Tibial nerve (tissue), 4 donors: Measurements from ENCODE around the gene SRP54.

Experiments
- EP300 ChIP-seq, 2 donors: sonication (generic); formaldehyde crosslinking; IDR thresholded peaks; one replicate each; pipeline ENCODE4 v1.6.1; 2017; ENCODE audit warnings: antibody characterized with exemption in 2 of 2, mild to moderate bottlenecking in 1 of 2
- POLR2A ChIP-seq, 2 donors: fragments of 450-650 bp; IDR thresholded peaks; one replicate each; pipeline ENCODE4 v1.6.1; 2017; ENCODE audit warnings: antibody characterized with exemption in 2 of 2, mild to moderate bottlenecking in 2 of 2, moderate library complexity in 2 of 2
- TF ChIP-seq, protein P1 (sequence below), 5 experiments: fragments of 200-600 bp in 3 of 5; fragments of 450-650 bp in 2 of 5; sonication (generic) in 3 of 5; IDR thresholded peaks; one replicate each; pipeline ENCODE4 v1.5.1; 2016 to 2019; ENCODE audit warnings: antibody characterized with exemption in 5 of 5, mild to moderate bottlenecking in 3 of 5, moderate library complexity in 2 of 5

DNA sequence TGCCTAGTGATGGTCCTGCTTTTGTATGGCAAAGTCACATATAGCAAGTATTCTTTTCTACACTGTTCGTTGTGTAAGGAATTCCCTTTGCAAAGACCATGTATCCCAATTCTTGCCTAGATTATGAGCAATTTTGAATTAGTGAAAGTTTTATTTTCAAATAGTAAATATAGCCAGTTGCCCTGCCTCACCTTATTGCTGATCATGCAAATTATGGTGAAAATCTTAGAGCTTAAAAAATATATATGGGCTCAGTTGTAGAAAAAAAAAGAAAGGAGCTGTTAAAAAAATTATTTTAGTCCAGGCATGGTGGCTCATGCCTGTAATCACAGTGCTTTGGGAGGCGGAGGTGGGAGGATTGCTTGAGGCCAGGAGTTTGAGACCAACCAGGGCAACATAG is 18.8 kb downstream of the SRP54 start:
- TF ChIP-seq, protein P1, sequence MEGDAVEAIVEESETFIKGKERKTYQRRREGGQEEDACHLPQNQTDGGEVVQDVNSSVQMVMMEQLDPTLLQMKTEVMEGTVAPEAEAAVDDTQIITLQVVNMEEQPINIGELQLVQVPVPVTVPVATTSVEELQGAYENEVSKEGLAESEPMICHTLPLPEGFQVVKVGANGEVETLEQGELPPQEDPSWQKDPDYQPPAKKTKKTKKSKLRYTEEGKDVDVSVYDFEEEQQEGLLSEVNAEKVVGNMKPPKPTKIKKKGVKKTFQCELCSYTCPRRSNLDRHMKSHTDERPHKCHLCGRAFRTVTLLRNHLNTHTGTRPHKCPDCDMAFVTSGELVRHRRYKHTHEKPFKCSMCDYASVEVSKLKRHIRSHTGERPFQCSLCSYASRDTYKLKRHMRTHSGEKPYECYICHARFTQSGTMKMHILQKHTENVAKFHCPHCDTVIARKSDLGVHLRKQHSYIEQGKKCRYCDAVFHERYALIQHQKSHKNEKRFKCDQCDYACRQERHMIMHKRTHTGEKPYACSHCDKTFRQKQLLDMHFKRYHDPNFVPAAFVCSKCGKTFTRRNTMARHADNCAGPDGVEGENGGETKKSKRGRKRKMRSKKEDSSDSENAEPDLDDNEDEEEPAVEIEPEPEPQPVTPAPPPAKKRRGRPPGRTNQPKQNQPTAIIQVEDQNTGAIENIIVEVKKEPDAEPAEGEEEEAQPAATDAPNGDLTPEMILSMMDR (IDR thresholded peaks at IDR 0.05): no peak
- no peak for TF ChIP-seq POLR2A (IDR thresholded peaks at IDR 0.05)
- TF ChIP-seq EP300 (IDR thresholded peaks at IDR 0.05): no peak
